GM21528 (cell line): Measurements from ENCODE around the gene PTPRD.

ENCODE experiments used
- ATAC-seq: cut with Tn5 transposase; IDR thresholded peaks from one replicate; pipeline ENCODE4 v1.9.1; 2021; ENCODE audit warnings: mild to moderate bottlenecking, moderate library complexity; ENCODE audit not compliant: unreplicated experiment, low FRiP score

The PTPRD gene

GRCh38 chr9:10062629-10063395, 550.0 kb downstream of the PTPRD start:
- no peak for ATAC-seq

- ATAC-seq: no peak
Observed at GRCh38 chr9:10059044-10059443, 553.8 kb downstream of the PTPRD start.

- ATAC-seq: no peak
Observed at GRCh38 chr9:10055886-10056395, 556.9 kb downstream of the PTPRD start.

GRCh38 chr9:10054456-10054855, 558.3 kb downstream of the PTPRD start:
- ATAC-seq: no peak

DNA sequence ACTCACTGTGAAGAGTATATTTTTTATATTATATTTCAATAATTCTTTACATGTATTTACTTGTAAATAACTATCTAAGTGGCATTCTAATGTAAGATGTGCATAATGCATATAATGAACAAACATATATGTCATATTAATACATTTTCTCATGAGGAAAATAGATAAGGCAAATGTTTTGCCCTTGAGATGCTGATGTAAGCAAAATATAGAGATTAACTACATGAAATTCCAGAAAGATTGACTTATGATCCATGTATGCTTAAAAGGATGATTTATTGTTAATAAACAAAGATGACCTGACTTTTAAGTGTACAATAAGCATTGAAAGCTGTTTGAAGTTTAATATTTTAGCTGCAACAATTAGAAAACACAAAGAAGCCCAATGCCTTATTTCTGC, 559.9 kb downstream of the PTPRD start:
- ATAC-seq: no peak

DNA sequence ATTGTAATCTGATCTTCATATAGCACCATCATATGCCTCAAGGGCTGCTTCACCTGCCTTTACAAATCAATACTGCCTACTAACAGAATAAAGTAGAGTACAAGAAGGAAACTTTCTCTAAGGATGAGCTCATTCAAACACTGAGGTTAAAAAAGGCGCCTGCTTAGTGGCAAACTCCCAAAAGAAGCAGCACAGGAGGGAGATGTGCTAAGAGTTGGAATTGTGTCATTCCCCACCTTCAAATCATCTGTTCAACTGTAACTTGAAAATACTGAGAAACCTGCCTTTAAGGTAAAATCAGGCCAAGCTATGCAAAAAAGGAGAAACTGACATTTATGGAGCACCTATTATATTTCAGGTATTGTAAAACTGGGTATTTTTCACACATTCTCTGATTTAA, 560.6 kb downstream of the PTPRD start:
- ATAC-seq: no peak

DNA sequence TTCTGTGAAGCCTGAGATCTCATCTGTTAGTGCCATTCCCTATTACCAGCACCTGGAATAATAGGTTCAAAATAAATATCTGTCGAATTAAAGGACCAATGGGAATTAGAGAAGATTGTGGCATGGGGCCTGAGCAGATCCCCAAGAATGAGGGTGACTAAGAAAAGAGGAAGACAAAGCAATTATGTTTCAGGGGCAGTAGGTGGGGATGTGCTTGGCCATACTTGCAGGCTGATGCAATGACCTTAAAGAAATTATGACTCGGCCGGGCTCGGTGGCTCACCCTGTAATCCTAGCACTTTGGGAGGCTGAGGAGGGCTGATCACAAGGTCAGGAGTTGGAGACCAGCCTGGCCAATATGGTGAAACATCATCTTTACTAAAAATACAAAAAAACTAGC, 562.8 kb downstream of the PTPRD start:
- no peak for ATAC-seq

DNA sequence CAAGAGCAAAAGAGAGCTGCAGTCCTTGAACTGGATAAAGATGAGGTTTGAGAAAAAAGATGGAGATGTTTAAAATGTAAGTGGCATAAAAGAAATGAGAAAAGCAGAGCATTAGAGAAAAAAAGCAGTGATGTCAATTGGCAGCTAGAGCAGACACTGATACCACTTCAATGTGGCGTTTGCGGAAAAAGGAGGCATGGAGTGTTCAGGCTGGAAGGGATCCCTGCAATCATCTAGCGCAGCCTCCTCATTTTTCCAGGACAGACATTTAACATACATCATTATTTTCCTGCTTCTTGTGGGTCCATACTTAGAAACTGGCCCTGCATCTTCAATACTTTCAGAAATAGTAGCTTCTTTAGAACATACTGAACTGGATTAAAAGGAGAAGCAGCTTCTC, 563.8 kb downstream of the PTPRD start:
- ATAC-seq: no peak

DNA sequence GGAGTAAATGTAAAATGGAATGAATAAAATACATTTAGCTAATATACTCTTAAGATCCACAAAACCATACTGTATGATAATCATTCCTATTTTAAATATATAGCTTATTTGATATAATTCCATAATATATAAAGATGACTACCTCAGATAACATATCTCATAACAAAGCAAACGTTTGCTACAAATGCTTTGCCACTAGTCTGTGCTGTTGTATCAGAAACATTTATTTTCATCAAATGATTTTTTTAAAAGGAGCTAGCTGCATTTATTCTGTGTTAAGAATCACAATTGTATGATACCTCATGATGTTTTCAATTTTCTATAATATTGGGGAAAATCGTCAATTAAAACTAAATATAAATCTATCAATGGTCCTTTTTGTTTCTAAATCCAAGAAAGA, 567.2 kb downstream of the PTPRD start:
- no peak for ATAC-seq

GRCh38 chr9:10041726-10042229, 571.0 kb downstream of the PTPRD start:
- no peak for ATAC-seq

GRCh38 chr9:10036095-10036494, 576.7 kb downstream of the PTPRD start:
- no peak for ATAC-seq

DNA sequence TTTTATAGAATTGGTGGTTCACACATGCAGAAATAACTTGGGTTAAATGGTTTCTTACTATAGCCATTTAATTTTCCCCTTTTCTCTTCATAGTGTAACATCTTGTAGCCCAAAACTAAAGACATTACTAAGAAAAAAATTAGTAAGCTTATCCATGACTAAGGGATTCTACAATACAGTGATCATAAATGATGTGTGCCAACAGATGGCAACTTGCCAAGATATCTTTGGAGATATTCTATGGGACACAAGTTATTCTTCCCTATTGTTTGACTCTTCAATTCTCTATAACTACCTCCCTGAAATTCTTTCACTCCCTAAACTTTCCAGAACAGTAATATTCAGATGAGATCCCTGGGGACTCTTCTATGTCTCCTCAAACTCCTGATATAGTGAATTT, 580.6 kb downstream of the PTPRD start:
- no peak for ATAC-seq

GRCh38 chr9:10026443-10026984, 586.3 kb downstream of the PTPRD start:
- no peak for ATAC-seq

- no peak for ATAC-seq
Observed at GRCh38 chr9:10015755-10016154, 597.0 kb downstream of the PTPRD start.

DNA sequence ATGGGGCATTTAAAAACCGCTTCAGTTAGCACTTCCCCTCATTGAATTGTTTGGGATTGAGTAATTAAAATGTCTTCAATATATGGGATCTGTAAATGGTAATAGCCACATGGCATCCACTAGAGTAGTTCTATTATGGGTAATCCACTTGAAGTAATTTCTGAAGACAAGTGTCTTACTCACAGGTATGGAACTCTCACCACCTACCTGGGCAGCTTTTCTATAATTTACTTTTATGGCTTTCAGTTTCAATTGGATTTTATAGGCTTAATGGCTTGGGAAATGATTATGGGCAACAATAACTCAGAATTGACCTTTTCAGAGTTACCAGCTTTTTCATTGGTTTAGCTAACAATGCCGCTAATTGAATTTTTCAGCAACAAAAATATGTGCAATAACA, 597.9 kb downstream of the PTPRD start:
- no peak for ATAC-seq

- ATAC-seq: no peak
Observed at GRCh38 chr9:10009401-10009800, 603.4 kb downstream of the PTPRD start.

DNA sequence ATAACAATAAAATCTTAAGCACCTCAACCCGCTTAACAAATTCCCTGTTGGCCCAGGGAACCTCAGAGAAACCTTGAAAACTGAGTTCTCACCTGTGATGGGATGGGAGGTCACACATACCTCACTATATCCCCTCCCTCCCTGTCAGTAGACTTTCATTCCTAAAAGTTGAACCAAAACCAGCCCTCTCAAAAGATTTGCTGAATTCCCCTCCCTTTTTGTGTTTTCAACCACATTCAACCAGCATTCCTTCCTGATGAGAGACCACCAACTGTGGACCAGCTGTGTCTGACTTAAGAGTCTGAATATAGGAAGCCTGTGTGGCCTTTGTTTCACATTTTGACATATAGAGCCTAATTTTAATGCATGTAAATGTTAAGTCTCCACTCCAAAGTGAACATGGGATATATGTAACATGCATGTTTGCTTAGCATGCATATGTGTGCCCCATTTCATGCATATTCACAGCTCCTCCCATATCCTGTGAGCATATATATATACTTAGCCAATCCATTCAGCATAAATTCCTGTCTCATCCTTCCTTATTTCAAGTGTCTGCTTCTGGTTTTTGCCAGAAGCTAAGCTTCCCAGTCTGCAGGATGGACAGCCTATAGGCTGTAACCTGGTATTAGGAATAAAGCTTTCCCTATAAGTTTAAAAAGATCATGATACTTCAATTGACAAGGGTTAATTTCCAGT, 604.6 kb downstream of the PTPRD start:
- ATAC-seq: no peak

GRCh38 chr9:10007356-10007755, 605.4 kb downstream of the PTPRD start:
- ATAC-seq: no peak

GRCh38 chr9:10005206-10005605, 607.6 kb downstream of the PTPRD start:
- no peak for ATAC-seq

GRCh38 chr9:10003047-10003446, 609.8 kb downstream of the PTPRD start:
- ATAC-seq: no peak

GRCh38 chr9:10000669-10001068, 612.1 kb downstream of the PTPRD start:
- no peak for ATAC-seq
